ENCODE results near the gene LRIT1.

The LRIT1 gene

DNA sequence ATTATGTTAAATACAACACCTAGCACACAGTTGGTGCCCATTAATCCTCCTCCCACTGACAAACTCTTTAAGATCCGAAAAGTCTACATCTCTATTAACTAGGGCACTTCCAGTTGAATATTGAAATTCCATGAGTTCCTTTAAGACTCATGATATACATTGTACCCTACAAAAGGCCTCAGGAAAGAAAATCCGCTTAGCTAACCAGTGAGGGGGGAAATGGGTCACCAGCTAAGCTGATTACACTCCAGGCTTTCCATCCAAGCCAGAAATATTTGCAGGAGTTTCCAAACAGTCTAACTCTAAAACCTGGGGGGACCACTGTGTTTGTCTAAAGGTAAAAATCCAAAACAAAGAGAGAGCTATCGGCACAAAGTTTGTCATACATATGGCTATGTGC, 14.7 kb downstream of the LRIT1 start:
- no peak overlapping the region for H3K4me3 ChIP-seq (ENCODE audit: low read depth in 1 of 2, low read length in 2 of 2)
- H3K27ac ChIP-seq (ENCODE audit: low read depth, low read length) = no peak overlapping the region
- H3K4me1 ChIP-seq (ENCODE audit: insufficient read depth, low read length) = no peaks in the 10 kb centered on the region
- no peaks in the 10 kb centered on the region for H3K9me3 ChIP-seq (ENCODE audit: low read length)
- H3K27me3 ChIP-seq (ENCODE audit: control insufficient read depth in 1 of 2, insufficient read depth in 2 of 2, low read length in 2 of 2) = no peaks in the 10 kb centered on the region
- no peak overlapping the region for H3K9ac ChIP-seq (ENCODE audit: low read length)
- H3K36me3 ChIP-seq (ENCODE audit: insufficient read depth, low read length) = no peaks in the 10 kb centered on the region

DNA sequence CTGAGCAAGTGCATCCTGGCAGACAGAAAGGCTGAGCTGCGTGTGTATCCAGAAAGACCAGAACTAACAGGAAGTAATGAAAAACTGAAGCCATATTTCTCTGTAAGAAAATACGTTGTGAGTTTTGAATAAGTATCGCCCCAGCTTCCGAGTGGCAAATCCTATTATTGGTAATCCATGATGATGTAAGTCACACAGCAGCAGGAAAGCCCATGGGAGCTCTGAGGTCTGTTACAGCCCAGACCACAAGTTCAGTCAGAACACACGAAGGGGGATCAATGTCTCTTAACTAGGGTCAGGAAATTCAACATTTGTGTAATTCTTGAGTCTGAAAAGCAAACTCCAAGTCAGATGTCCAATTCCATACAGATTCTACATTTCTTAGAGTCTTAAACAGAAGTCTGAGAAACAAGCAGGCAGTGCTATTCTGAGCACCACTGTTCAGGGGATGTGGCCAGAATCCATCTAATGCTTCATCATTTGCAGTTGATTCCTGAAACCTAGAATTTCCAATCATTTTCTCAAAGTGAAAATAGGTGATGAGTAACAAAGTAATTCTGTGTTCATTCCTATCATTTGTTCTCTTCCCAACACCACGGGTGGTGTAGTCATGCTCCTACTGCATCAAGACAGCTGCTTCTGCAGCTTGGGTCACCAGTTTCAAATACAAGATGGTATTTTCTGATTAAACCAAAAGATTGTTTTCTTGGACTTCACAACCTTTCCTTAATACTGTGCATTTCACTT, 15.7 kb downstream of the LRIT1 start, which contains the start of gene LRIT2:
TSS of gene LRIT2 (minus strand) at position 118 of the 747 bp plus-strand sequence. CDS start at position 94, 24 bp downstream.
- Histone ChIP-seq H3K9me3 (ENCODE audit: low read length) (no peaks in the 10 kb centered on the region), H3K4me1 (ENCODE audit: insufficient read depth, low read length) (no peaks in the 10 kb centered on the region), H3K36me3 (ENCODE audit: insufficient read depth, low read length) (no peaks in the 10 kb centered on the region), H3K9ac (ENCODE audit: low read length) (no peak within 1 kb of the TSS), H3K27me3 (ENCODE audit: control insufficient read depth in 1 of 2, insufficient read depth in 2 of 2, low read length in 2 of 2) (no peaks in the 10 kb centered on the region), H3K27ac (ENCODE audit: low read depth, low read length) (no peak within 1 kb of the TSS), H3K4me3 (ENCODE audit: low read depth in 1 of 2, low read length in 2 of 2) (no peak within 1 kb of the TSS)

DNA sequence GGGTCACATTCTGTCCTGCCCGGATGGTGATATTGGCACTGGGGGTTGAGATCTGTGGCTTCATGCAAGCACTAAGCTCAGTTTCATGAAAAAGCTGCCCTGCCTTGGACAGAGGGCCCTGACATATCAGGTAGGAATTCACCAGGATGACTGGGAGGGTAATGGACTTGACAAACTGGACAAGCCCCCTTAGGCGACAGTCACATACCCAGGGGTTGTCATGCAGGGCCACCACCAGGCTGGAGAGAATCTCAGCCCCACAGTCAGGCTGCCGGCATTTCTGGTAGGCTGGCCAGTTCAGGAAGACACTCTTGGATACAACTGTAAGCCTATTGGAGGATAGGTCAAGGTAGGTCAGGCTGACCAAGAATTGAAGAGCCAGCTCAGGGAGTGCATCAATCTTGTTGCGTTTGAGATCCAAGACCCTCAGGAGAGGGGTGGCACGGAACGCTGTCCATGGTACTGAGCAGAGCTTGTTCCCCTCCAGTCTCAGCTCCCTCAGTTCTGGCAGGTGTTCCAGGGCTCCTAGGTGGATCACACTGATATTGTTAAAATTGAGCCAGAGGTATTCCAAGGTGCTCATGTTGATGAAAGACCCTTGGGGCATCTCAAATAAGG, 16.8 kb downstream of the LRIT1 start:
- Histone ChIP-seq H3K27ac (ENCODE audit: low read depth, low read length) (no peak overlapping the region), H3K36me3 (ENCODE audit: insufficient read depth, low read length) (no peaks in the 10 kb centered on the region)

DNA sequence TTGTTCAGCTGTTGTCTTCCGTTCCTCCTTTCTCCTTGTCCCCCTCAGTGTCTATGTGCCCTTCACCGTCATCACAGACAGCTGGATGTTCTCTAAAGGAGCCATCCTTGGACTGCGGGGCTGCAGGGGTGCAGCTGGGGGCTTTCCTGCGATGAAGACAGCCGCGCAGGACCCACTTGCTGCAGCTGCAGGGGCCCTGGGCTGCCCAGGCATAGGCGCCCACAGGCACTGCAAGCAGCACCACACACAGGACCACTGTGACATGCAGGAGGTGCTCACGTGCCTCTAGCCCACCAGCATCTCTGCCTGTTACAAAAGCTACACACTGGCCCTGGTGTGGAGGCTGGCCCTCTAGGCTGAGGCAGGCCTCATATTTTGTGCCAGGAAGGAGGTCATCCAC, 19.4 kb downstream of the LRIT1 start:
- no peak overlapping the region for H3K27ac ChIP-seq (ENCODE audit: low read depth, low read length)
- H3K9me3 ChIP-seq (ENCODE audit: low read length) = no peaks in the 10 kb centered on the region
- no peak overlapping the region for H3K4me3 ChIP-seq (ENCODE audit: low read depth in 1 of 2, low read length in 2 of 2)
- H3K27me3 ChIP-seq (ENCODE audit: control insufficient read depth in 1 of 2, insufficient read depth in 2 of 2, low read length in 2 of 2) = no peaks in the 10 kb centered on the region
- no peaks in the 10 kb centered on the region for H3K36me3 ChIP-seq (ENCODE audit: insufficient read depth, low read length)
- H3K9ac ChIP-seq (ENCODE audit: low read length) = no peak overlapping the region
- H3K4me1 ChIP-seq (ENCODE audit: insufficient read depth, low read length) = no peaks in the 10 kb centered on the region

More for the DNA sequence above, 16.8 kb downstream of the LRIT1 start:
- Histone ChIP-seq H3K9me3 (ENCODE audit: low read length) (no peaks in the 10 kb centered on the region), H3K9ac (ENCODE audit: low read length) (no peak overlapping the region), H3K4me3 (ENCODE audit: low read depth in 1 of 2, low read length in 2 of 2) (no peak overlapping the region), H3K4me1 (ENCODE audit: insufficient read depth, low read length) (no peaks in the 10 kb centered on the region), H3K27me3 (ENCODE audit: control insufficient read depth in 1 of 2, insufficient read depth in 2 of 2, low read length in 2 of 2) (no peaks in the 10 kb centered on the region)

DNA sequence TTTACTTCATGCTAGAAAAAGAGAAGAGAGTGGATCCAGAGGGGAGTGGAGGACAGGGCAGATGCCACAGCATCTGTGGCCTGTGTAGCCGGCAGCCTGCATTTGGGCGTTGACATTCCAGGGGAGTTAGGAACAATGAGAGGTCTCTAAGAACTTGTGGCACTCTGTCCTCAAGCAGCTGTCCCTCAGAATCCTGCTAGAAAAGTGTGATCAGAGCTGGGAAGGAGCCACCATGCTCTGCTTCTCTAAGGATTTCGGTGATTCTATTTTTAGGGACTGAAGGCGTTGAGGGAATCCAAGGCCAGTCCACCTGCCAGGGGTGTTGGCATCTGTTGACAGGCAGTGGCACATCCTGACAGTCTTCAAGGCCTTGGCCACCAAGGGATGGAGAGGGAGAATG, 23.6 kb downstream of the LRIT1 start:
- Histone ChIP-seq H3K4me1 (ENCODE audit: insufficient read depth, low read length) (no peaks in the 10 kb centered on the region), H3K36me3 (ENCODE audit: insufficient read depth, low read length) (no peaks in the 10 kb centered on the region), H3K27ac (ENCODE audit: low read depth, low read length) (no peak overlapping the region), H3K9me3 (ENCODE audit: low read length) (no peaks in the 10 kb centered on the region), H3K9ac (ENCODE audit: low read length) (no peak overlapping the region), H3K4me3 (ENCODE audit: low read depth in 1 of 2, low read length in 2 of 2) (no peak overlapping the region), H3K27me3 (ENCODE audit: control insufficient read depth in 1 of 2, insufficient read depth in 2 of 2, low read length in 2 of 2) (no peaks in the 10 kb centered on the region)

- no peak overlapping the region for H3K9ac ChIP-seq (ENCODE audit: low read length)
- H3K27ac ChIP-seq (ENCODE audit: low read depth, low read length) = no peak overlapping the region
- no peaks in the 10 kb centered on the region for H3K4me1 ChIP-seq (ENCODE audit: insufficient read depth, low read length)
- no peak overlapping the region for H3K4me3 ChIP-seq (ENCODE audit: low read depth in 1 of 2, low read length in 2 of 2)
- no peaks in the 10 kb centered on the region for H3K27me3 ChIP-seq (ENCODE audit: control insufficient read depth in 1 of 2, insufficient read depth in 2 of 2, low read length in 2 of 2)
- H3K9me3 ChIP-seq (ENCODE audit: low read length) = no peaks in the 10 kb centered on the region
- no peaks in the 10 kb centered on the region for H3K36me3 ChIP-seq (ENCODE audit: insufficient read depth, low read length)
Measured at GRCh38 chr10:84216834-84217233, 24.5 kb downstream of the LRIT1 start.

DNA sequence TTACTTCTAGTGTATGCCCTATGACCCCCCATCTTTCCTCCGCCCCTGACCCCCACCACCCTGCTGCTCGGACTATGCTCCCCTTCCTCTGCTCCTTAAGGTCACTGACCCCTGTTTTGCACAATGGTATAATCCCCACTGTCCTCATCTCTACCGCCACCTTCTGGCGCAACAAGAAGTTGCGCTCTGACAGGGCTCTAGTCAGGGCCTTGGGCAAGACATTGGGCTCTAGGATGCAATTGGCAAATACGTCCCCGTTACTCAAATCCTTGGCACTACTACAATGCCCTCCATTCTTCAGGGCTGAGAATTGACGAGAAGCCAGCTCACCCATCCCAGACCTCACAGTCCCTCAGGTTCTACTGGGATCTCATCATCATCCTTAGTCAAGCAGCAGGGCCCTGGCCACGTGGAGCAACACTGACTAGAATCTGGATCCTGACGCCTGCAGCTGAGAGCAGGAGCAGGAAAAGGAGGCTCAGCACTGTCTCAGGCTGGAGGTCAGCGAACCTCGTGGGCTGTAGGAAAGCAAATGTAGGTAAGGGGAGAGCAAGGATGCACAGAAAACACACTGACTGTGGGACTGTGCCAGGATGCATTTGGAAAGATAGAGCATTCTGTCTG, 26.6 kb downstream of the LRIT1 start:
- Histone ChIP-seq H3K4me3 (ENCODE audit: low read depth in 1 of 2, low read length in 2 of 2) (no peak overlapping the region), H3K36me3 (ENCODE audit: insufficient read depth, low read length) (no peaks in the 10 kb centered on the region), H3K9me3 (ENCODE audit: low read length) (no peaks in the 10 kb centered on the region), H3K27ac (ENCODE audit: low read depth, low read length) (no peak overlapping the region), H3K4me1 (ENCODE audit: insufficient read depth, low read length) (no peaks in the 10 kb centered on the region), H3K27me3 (ENCODE audit: control insufficient read depth in 1 of 2, insufficient read depth in 2 of 2, low read length in 2 of 2) (no peaks in the 10 kb centered on the region), H3K9ac (ENCODE audit: low read length) (no peak overlapping the region)

- Histone ChIP-seq H3K4me3 (ENCODE audit: low read depth in 1 of 2, low read length in 2 of 2) (no peak overlapping the region), H3K9ac (ENCODE audit: low read length) (no peak overlapping the region), H3K27ac (ENCODE audit: low read depth, low read length) (no peak overlapping the region), H3K4me1 (ENCODE audit: insufficient read depth, low read length) (no peaks in the 10 kb centered on the region), H3K9me3 (ENCODE audit: low read length) (no peaks in the 10 kb centered on the region), H3K27me3 (ENCODE audit: control insufficient read depth in 1 of 2, insufficient read depth in 2 of 2, low read length in 2 of 2) (no peaks in the 10 kb centered on the region), H3K36me3 (ENCODE audit: insufficient read depth, low read length) (no peaks in the 10 kb centered on the region)
Measured at GRCh38 chr10:84214046-84214572, 27.2 kb downstream of the LRIT1 start.

DNA sequence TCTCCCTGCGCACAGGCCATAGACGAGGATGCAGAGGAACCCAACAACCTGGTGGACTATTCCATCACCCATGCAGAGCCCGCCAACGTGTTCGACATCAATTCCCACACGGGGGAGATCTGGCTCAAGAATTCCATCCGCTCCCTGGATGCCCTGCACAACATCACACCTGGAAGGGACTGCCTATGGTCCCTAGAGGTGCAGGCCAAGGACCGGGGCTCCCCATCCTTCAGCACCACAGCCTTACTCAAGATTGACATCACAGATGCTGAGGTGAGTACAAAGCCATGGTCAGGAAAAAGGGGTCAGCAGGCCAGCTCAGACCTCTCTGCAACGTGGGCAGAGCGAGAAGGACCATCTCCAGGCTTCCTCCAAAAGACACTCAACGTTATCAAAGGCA, 28.3 kb downstream of the LRIT1 start:
- no peak overlapping the region for H3K27ac ChIP-seq (ENCODE audit: low read depth, low read length)
- H3K9ac ChIP-seq (ENCODE audit: low read length) = no peak overlapping the region
- H3K36me3 ChIP-seq (ENCODE audit: insufficient read depth, low read length) = no peaks in the 10 kb centered on the region
- no peaks in the 10 kb centered on the region for H3K9me3 ChIP-seq (ENCODE audit: low read length)
- no peaks in the 10 kb centered on the region for H3K27me3 ChIP-seq (ENCODE audit: control insufficient read depth in 1 of 2, insufficient read depth in 2 of 2, low read length in 2 of 2)
- H3K4me1 ChIP-seq (ENCODE audit: insufficient read depth, low read length) = no peaks in the 10 kb centered on the region
- no peak overlapping the region for H3K4me3 ChIP-seq (ENCODE audit: low read depth in 1 of 2, low read length in 2 of 2)

- Histone ChIP-seq H3K4me3 (ENCODE audit: low read depth in 1 of 2, low read length in 2 of 2) (no peak overlapping the region), H3K27ac (ENCODE audit: low read depth, low read length) (no peak overlapping the region), H3K36me3 (ENCODE audit: insufficient read depth, low read length) (no peaks in the 10 kb centered on the region), H3K4me1 (ENCODE audit: insufficient read depth, low read length) (no peaks in the 10 kb centered on the region), H3K9me3 (ENCODE audit: low read length) (no peaks in the 10 kb centered on the region), H3K27me3 (ENCODE audit: control insufficient read depth in 1 of 2, insufficient read depth in 2 of 2, low read length in 2 of 2) (no peaks in the 10 kb centered on the region), H3K9ac (ENCODE audit: low read length) (no peak overlapping the region)
Measured at GRCh38 chr10:84212014-84212413, 29.3 kb downstream of the LRIT1 start.

DNA sequence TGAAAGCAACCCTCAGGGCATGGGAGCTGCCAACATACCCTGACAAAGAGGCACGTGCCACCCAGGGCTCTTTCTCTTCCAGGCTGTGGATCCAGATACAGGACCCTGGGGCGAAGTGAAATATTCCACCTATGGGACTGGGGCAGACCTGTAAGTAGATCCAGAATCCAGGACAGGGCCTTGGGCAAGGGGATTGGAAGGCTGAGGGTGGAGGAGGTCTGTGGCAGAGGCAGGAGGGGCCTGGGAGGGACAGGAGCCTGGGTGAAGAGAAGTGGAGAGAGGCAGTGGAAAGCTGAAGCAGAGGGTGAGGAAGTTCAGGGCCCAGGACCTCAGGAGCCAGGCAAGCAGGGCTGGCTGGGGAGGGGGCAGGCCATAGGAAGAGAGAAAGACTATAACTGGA, 29.8 kb downstream of the LRIT1 start:
- Histone ChIP-seq H3K4me3 (ENCODE audit: low read depth in 1 of 2, low read length in 2 of 2) (no peak overlapping the region), H3K27ac (ENCODE audit: low read depth, low read length) (no peak overlapping the region), H3K9me3 (ENCODE audit: low read length) (no peaks in the 10 kb centered on the region), H3K36me3 (ENCODE audit: insufficient read depth, low read length) (no peaks in the 10 kb centered on the region), H3K9ac (ENCODE audit: low read length) (no peak overlapping the region), H3K4me1 (ENCODE audit: insufficient read depth, low read length) (no peaks in the 10 kb centered on the region), H3K27me3 (ENCODE audit: control insufficient read depth in 1 of 2, insufficient read depth in 2 of 2, low read length in 2 of 2) (no peaks in the 10 kb centered on the region)
